Fibroblast of skin of back (primary cell): ENCODE results near the gene ZEB1.
"Not testable (repeated sequence)": the region's sequence is repeated elsewhere in the genome, so short reads cannot be mapped to it uniquely, and the experiment has no call there.

ENCODE experiments used
- DNase-seq: peaks from one replicate; pipeline ENCODE4 v3.0.0-alpha.2; 2013

ZEB1 gene

GRCh38 chr10:31515116-31515515 is 196.1 kb downstream of the ZEB1 start:
- DNase-seq: no peak

GRCh38 chr10:31515819-31516402 is 196.9 kb downstream of the ZEB1 start:
- DNase-seq: peak; percentile 47

- DNase-seq: no peak
These were observed 202.2 kb downstream of the ZEB1 start for GRCh38 chr10:31520986-31521831.

GRCh38 chr10:31522820-31523219 is 203.8 kb downstream of the ZEB1 start:
- no peak for DNase-seq

GRCh38 chr10:31524460-31524859 is 205.4 kb downstream of the ZEB1 start:
- DNase-seq: no peak

DNA sequence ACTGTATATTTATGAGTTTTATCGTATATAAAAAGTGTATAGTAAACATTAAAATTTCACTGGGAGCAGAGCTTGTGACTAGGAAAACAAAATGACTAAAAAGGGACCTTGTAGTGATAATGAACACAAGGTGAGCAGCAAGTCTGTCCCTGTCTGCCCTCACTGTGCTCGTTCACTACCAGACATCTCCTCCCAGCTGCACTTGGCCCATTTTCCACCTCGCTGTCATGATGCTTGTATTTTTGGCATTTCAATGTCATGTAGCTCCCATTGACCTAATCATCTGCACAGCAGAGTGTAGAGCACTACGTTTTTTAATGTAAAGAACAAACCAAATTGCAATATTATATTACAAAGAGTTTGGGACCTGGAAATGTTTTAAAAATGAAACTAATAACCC is 207.2 kb downstream of the ZEB1 start:
- DNase-seq: no peak

DNA sequence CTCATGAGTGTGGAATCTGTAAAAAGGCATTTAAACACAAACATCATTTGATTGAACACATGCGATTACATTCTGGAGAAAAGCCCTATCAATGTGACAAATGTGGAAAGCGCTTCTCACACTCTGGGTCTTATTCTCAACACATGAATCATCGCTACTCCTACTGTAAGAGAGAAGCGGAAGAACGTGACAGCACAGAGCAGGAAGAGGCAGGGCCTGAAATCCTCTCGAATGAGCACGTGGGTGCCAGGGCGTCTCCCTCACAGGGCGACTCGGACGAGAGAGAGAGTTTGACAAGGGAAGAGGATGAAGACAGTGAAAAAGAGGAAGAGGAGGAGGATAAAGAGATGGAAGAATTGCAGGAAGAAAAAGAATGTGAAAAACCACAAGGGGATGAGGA is 207.7 kb downstream of the ZEB1 start:
- peak; percentile 57 for DNase-seq

- DNase-seq: no peak
These were observed 209.8 kb downstream of the ZEB1 start for GRCh38 chr10:31528831-31529230.

- no peak for DNase-seq
These were observed 217.3 kb downstream of the ZEB1 start for GRCh38 chr10:31536302-31536701.

DNA sequence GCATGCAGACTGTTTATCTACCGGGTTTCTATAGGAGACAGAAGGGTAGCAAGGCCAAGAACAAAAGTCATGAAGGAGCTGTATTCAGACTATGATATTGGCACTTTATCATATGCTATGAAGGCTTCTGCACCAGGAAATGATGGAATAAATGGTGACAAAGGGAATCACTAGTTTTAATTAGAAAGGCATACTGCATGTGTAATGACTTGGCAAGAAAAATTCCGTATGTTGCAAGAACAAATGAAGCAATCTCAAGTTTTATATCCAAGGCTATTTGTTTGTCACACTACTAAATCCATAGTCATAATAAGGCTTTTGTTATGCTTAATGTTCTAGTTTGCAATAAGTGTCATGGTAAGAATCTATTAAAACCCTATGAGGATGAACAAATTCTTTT is 230.9 kb downstream of the ZEB1 start:
- no peak for DNase-seq

GRCh38 chr10:31554556-31554955 is 235.5 kb downstream of the ZEB1 start:
- DNase-seq: peak; percentile 28

GRCh38 chr10:31557854-31558253 is 238.8 kb downstream of the ZEB1 start:
- no peak for DNase-seq

- not testable (repeated sequence) for DNase-seq
These were observed 249.3 kb downstream of the ZEB1 start for GRCh38 chr10:31568252-31568861.

DNA sequence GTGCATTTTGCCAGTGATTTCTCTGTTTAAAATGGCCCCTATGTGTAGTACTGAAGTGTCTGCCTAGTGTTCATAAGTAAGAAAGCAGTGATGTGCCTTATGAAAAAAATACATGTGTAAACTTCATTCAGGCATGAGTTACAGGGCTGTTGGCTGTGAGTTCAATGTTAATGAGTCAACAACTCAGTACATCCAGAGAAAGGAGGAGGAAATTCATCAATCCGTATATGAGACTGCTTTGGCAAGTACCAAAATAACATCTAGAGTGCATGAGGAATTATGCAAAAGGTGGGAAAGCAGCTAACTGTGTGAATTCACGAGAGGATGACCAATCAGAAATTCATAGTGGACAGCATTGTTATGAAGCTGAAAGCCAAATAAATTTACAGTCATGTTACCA is 255.6 kb downstream of the ZEB1 start:
- DNase-seq: no peak

GRCh38 chr10:31578181-31578852 is 259.3 kb downstream of the ZEB1 start:
- no peak for DNase-seq

DNA sequence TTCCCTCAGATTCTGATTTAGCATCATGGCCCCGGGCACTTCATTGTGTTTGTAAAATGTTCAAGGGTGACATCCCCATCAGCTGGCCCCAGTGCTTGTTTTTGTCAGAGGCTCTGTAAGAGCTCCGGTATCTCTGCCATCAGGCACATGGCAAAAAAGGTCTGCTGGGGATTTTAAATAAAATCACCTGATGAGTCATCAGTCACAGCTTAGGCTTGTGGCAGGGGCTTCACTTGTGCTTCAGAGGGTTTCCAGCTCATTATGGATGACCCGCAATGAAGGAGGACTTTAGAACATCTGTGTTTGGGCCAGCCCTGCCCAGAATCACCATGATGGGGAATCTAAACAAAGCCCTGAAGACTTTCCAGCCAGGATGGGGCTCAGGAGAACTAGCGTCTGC is 259.9 kb downstream of the ZEB1 start:
- DNase-seq: no peak
